IMR-90 (cell line): ENCODE data around the gene CECR2. TPM values are rescaled to one million over a fixed set of nuclear protein-coding genes. Genes with fewer than 3 reads are reported as not detected.

Experiments
- ATAC-seq: fragments of 200-7000 bp; cut with Tn5 transposase; 2 replicates; pipeline ENCODE4 v1.9.1; 2020; ENCODE audit warnings: low read depth, mild to moderate bottlenecking, moderate library complexity
- BruUV-seq: library from RNA; stranded (reverse); fragments of 400-500 nt; replicated peaks from 2 replicates; lab custom pipeline; 2021; lab: Mats Ljungman, UMichigan
- CTCF ChIA-PET: fragments of 300-600 bp; formaldehyde crosslinking; extraction: SDS; loops from one replicate; lab custom pipeline; 2021; ENCODE audit warnings: antibody characterized with exemption; lab: Yijun Ruan, JAX
- POLR2A ChIA-PET: fragments of 300-600 bp; sonication (Branson Sonifier 250); formaldehyde crosslinking; loops from one replicate; lab custom pipeline; 2022; ENCODE audit warnings: antibody characterized with exemption; ENCODE audit not compliant: unreplicated experiment; lab: Charles Lee
- DNase-seq: peaks from one replicate; pipeline ENCODE4 v3.0.0; 2013
- H2AFZ ChIP-seq: replicated peaks from 2 replicates; pipeline ENCODE3; 2013; ENCODE audit warnings: low read length, mild to moderate bottlenecking; ENCODE audit not compliant: poor library complexity
- H2AK5ac ChIP-seq: 2 replicates; pipeline ENCODE4 v1.6.1; 2013; ENCODE audit warnings: low read depth, low read length, inconsistent platforms
- H2AK9ac ChIP-seq: replicated peaks from 2 replicates; pipeline ENCODE3; 2013; ENCODE audit warnings: mild to moderate bottlenecking, low read depth, low read length, moderate library complexity; ENCODE audit not compliant: poor library complexity
- H2BK120ac ChIP-seq: 2 replicates; pipeline ENCODE4 v1.6.1; 2013; ENCODE audit warnings: low read depth, low read length, inconsistent platforms
- H2BK15ac ChIP-seq: 3 replicates; pipeline ENCODE4 v1.6.1; 2013; ENCODE audit warnings: low read depth, low read length, inconsistent platforms
- H2BK20ac ChIP-seq: 2 replicates; pipeline ENCODE4 v1.6.1; 2013; ENCODE audit warnings: low read depth, mild to moderate bottlenecking, inconsistent platforms, low read length, moderate library complexity
- H2BK5ac ChIP-seq: 2 replicates; pipeline ENCODE4 v1.6.1; 2013; ENCODE audit warnings: mild to moderate bottlenecking, low read depth, low read length, inconsistent platforms; ENCODE audit not compliant: poor library complexity, severe bottlenecking
- H3K14ac ChIP-seq: replicated peaks from 2 replicates; pipeline ENCODE4 v1.6.1; 2013; ENCODE audit warnings: low read depth, low read length, inconsistent platforms
- H3K18ac ChIP-seq: 2 replicates; pipeline ENCODE4 v1.6.1; 2013; ENCODE audit warnings: low read depth, low read length, control low read depth
- H3K23ac ChIP-seq: 2 replicates; pipeline ENCODE4 v1.6.1; 2013; ENCODE audit warnings: low read depth, low read length, inconsistent platforms
- H3K27ac ChIP-seq: 2 replicates; pipeline ENCODE4 v1.5.1; 2013; ENCODE audit warnings: mild to moderate bottlenecking, control low read depth, low read length; ENCODE audit not compliant: insufficient read depth
- H3K27me3 ChIP-seq: 2 replicates; pipeline ENCODE4 v1.6.1; 2013; ENCODE audit warnings: low read length; ENCODE audit not compliant: control insufficient read depth, insufficient read depth
- H3K36me3 ChIP-seq: 2 replicates; pipeline ENCODE4 v1.6.1; 2013; ENCODE audit warnings: low read length, mixed read lengths; ENCODE audit not compliant: control insufficient read depth, insufficient read depth
- H3K4ac ChIP-seq: 2 replicates; pipeline ENCODE4 v1.6.1; 2013; ENCODE audit warnings: low read depth, low read length, inconsistent platforms
- H3K4me1 ChIP-seq: 2 replicates; pipeline ENCODE4 v1.6.1; 2013; ENCODE audit warnings: low read length, mixed read lengths; ENCODE audit not compliant: control insufficient read depth, insufficient read depth
- H3K4me2 ChIP-seq: 2 replicates; pipeline ENCODE4 v1.6.1; 2013; ENCODE audit warnings: low read depth, mild to moderate bottlenecking, control low read depth, low read length, moderate library complexity
- H3K4me3 ChIP-seq: 2 replicates; pipeline ENCODE4 v1.5.1; 2013; ENCODE audit warnings: low read depth, mild to moderate bottlenecking, control low read depth, low read length, moderate library complexity; ENCODE audit not compliant: insufficient read depth
- H3K56ac ChIP-seq: 2 replicates; pipeline ENCODE4 v1.6.1; 2013; ENCODE audit warnings: low read length, inconsistent platforms; ENCODE audit not compliant: insufficient read depth; ENCODE audit errors: extremely low read depth
- H3K79me1 ChIP-seq, 2 experiments: 2 replicates each; pipeline ENCODE4 v1.6.1; 2013; ENCODE audit warnings: low read length in 2 of 2, inconsistent platforms in 1 of 2, low read depth in 1 of 2
- H3K9ac ChIP-seq: 2 replicates; pipeline ENCODE4 v1.6.1; 2013; ENCODE audit warnings: low read depth, low read length, control low read depth
- H3K9me1 ChIP-seq: 2 replicates; pipeline ENCODE4 v1.6.1; 2013; ENCODE audit warnings: low read length, inconsistent platforms; ENCODE audit not compliant: insufficient read depth
- H3K9me3 ChIP-seq: 2 replicates; pipeline ENCODE4 v1.6.1; 2013; ENCODE audit warnings: low read length; ENCODE audit not compliant: control insufficient read depth, insufficient read depth
- H4K20me1 ChIP-seq: 2 replicates; pipeline ENCODE4 v1.6.1; 2013; ENCODE audit warnings: low read length, inconsistent platforms; ENCODE audit not compliant: insufficient read depth
- H4K5ac ChIP-seq: 2 replicates; pipeline ENCODE4 v1.6.1; 2013; ENCODE audit warnings: mild to moderate bottlenecking, low read depth, low read length, control low read depth
- H4K8ac ChIP-seq, 2 experiments: 2 replicates each; pipeline ENCODE4 v1.6.1; 2013; ENCODE audit warnings: low read depth in 2 of 2, low read length in 2 of 2, control low read depth in 1 of 2, inconsistent platforms in 1 of 2
- H4K91ac ChIP-seq: 2 replicates; pipeline ENCODE4 v1.6.1; 2013; ENCODE audit warnings: low read depth, low read length, inconsistent platforms; ENCODE audit not compliant: insufficient read depth
- CEBPB ChIP-seq: IDR thresholded peaks from 2 replicates; pipeline ENCODE4 v1.6.1; 2012; ENCODE audit warnings: low read depth, low read length, improper control_type of control experiment
- MAZ ChIP-seq: IDR thresholded peaks from 2 replicates; pipeline ENCODE4 v1.6.1; 2012; ENCODE audit warnings: low read depth, mild to moderate bottlenecking, low read length, improper control_type of control experiment, moderate library complexity, borderline replicate concordance
- MXI1 ChIP-seq: IDR thresholded peaks from 2 replicates; pipeline ENCODE4 v1.6.1; 2012; ENCODE audit warnings: low read depth, mild to moderate bottlenecking, low read length, moderate library complexity, borderline replicate concordance
- RAD21 ChIP-seq: IDR thresholded peaks from 2 replicates; pipeline ENCODE4 v1.6.1; 2012; ENCODE audit warnings: low read length, improper control_type of control experiment
- RCOR1 ChIP-seq: IDR thresholded peaks from 2 replicates; pipeline ENCODE4 v1.6.1; 2012; ENCODE audit warnings: mild to moderate bottlenecking, low read length, improper control_type of control experiment; ENCODE audit not compliant: insufficient replicate concordance
- WGBS, 2 experiments: methylation state at CpG; one replicate each; pipeline versions ENCODE4 v1.1.5 to v1.1.7; 2013; ENCODE audit warnings: missing lambda C conversion rate in 2 of 2; ENCODE audit not compliant: insufficient read length in 1 of 2; ENCODE audit errors: extremely low coverage in 2 of 2; 5-methylcytosine and 5-hydroxymethylcytosine counted together
- dilution Hi-C: fragments of 300-500 bp; cut with HindIII; formaldehyde crosslinking; loops from one replicate; pipeline ENCODE4 v1.14.3; 2018; ENCODE audit warnings: low sequenced_read_pairs; ENCODE audit not compliant: unreplicated experiment
- in situ Hi-C: fragments of 300-500 bp; cut with MboI; formaldehyde crosslinking; loops from 3 replicates; pipeline ENCODE4 v1.14.3; 2019; ENCODE audit warnings: low sequenced_read_pairs, inconsistent platforms, mixed read lengths
- intact Hi-C: fragments of 100-400 bp; cut with micrococcal nuclease; formaldehyde crosslinking; loops from 2 replicates; pipeline ENCODE4 v1.10.0; 2022
- polyA plus RNA-seq, 3 experiments: library from polyadenylated mRNA; depleted of rRNA; stranded (reverse); fragments of >200 nt; gene quantifications; 2 replicates each; pipeline ENCODE4 v1.2.3, GENCODE V29; 2012; ENCODE audit warnings: low replicate concordance in 1 of 3
- total RNA-seq: library from RNA; depleted of rRNA; stranded (reverse); fragments of >200 nt; gene quantifications from 2 replicates; pipeline ENCODE4 v1.2.3, GENCODE V29; 2012
- TF ChIP-seq, protein P1 (sequence below): conservative IDR thresholded peaks from 2 replicates; pipeline ENCODE4 v1.5.1; 2012; ENCODE audit warnings: mild to moderate bottlenecking, low read depth, low read length, improper control_type of control experiment
- TF ChIP-seq, protein P2 (sequence below): fragments of 150-350 bp; IDR thresholded peaks from 2 replicates; pipeline ENCODE4 v1.6.1; 2016; ENCODE audit warnings: low read depth, mild to moderate bottlenecking, low read length, moderate library complexity, borderline replicate concordance
- TF ChIP-seq, protein P3 (sequence below): fragments of 150-350 bp; IDR thresholded peaks from 2 replicates; pipeline ENCODE4 v1.6.1; 2017; ENCODE audit warnings: mild to moderate bottlenecking, antibody characterized with exemption, low read length, low read depth

CECR2 gene
- total and polyA plus RNA-seq, 2 of the 4 experiments (the other 2 are of a cell fraction): under 0.01 TPM; not detected in 1

DNA sequence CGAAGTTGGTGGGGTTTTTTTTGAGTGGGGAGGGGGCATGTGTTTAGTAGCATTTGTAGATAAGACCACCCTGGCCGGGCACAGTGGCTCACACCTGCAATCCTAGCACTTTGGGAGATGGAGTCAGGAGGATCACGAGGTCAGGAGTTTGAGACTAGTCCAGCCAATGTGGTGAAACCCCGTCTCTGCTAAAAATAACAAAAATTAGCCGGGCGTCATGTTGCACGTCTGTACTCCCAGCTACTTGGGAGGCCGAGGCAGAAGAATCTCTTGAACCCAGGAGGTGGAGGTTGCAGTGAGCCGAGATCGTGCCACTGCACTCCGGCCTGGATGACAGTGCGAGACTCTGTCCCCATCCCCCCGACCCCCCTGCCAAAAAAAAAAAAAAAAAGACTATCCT, 34.6 kb downstream of the CECR2 start:
- Histone ChIP-seq H3K18ac (no peak overlapping the region), H2BK20ac (no peak overlapping the region), H2BK5ac (no peak overlapping the region), H2AK5ac (no peak overlapping the region), H3K79me1 (no peaks in the 10 kb centered on the region), H2BK15ac (no peak overlapping the region), H3K9me3 (no peaks in the 10 kb centered on the region), H3K4me1 (no peaks in the 10 kb centered on the region), H2AFZ (no peak overlapping the region), H2AK9ac (no peak overlapping the region), H3K27me3 (no peaks in the 10 kb centered on the region), H4K8ac (no peak overlapping the region), H4K91ac (no peak overlapping the region), H4K5ac (no peak overlapping the region), H3K4me2 (no peak overlapping the region), H3K27ac (no peak overlapping the region), H4K20me1 (no peaks in the 10 kb centered on the region), H3K9me1 (no peaks in the 10 kb centered on the region), H3K4me3 (no peak overlapping the region), H3K9ac (no peak overlapping the region), H3K56ac (no peak overlapping the region), H2BK120ac (no peak overlapping the region), H3K36me3 (no peaks in the 10 kb centered on the region), H3K23ac (no peak overlapping the region), H3K14ac (no peak overlapping the region), H3K4ac (no peak overlapping the region)
- ATAC-seq (no peak), DNase-seq (no peak)
- ChIA-PET POLR2A (no interaction called here), CTCF (no interaction called here)
- no TSS peak for BruUV-seq
- in situ Hi-C loops (no loop called here), dilution Hi-C loops (no loop called here), intact Hi-C loops (no loop called here)
- WGBS, 2 experiments: 47% methylated on average over 3 of the region's 13 CpGs; no CpG with 5 or more reads in 1 of the 2 experiments
- TF ChIP-seq MXI1: no peak
- TF ChIP-seq, protein P1, sequence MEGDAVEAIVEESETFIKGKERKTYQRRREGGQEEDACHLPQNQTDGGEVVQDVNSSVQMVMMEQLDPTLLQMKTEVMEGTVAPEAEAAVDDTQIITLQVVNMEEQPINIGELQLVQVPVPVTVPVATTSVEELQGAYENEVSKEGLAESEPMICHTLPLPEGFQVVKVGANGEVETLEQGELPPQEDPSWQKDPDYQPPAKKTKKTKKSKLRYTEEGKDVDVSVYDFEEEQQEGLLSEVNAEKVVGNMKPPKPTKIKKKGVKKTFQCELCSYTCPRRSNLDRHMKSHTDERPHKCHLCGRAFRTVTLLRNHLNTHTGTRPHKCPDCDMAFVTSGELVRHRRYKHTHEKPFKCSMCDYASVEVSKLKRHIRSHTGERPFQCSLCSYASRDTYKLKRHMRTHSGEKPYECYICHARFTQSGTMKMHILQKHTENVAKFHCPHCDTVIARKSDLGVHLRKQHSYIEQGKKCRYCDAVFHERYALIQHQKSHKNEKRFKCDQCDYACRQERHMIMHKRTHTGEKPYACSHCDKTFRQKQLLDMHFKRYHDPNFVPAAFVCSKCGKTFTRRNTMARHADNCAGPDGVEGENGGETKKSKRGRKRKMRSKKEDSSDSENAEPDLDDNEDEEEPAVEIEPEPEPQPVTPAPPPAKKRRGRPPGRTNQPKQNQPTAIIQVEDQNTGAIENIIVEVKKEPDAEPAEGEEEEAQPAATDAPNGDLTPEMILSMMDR: no peak
- no peak for TF ChIP-seq CEBPB
- TF ChIP-seq RAD21: no peak
- no peak for TF ChIP-seq MAZ
- TF ChIP-seq, protein P2, sequence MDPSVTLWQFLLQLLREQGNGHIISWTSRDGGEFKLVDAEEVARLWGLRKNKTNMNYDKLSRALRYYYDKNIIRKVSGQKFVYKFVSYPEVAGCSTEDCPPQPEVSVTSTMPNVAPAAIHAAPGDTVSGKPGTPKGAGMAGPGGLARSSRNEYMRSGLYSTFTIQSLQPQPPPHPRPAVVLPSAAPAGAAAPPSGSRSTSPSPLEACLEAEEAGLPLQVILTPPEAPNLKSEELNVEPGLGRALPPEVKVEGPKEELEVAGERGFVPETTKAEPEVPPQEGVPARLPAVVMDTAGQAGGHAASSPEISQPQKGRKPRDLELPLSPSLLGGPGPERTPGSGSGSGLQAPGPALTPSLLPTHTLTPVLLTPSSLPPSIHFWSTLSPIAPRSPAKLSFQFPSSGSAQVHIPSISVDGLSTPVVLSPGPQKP: no peak
- TF ChIP-seq, protein P3, sequence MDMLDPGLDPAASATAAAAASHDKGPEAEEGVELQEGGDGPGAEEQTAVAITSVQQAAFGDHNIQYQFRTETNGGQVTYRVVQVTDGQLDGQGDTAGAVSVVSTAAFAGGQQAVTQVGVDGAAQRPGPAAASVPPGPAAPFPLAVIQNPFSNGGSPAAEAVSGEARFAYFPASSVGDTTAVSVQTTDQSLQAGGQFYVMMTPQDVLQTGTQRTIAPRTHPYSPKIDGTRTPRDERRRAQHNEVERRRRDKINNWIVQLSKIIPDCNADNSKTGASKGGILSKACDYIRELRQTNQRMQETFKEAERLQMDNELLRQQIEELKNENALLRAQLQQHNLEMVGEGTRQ: no peak
- TF ChIP-seq RCOR1: no peak
